H1 (cell line): ENCODE results near the gene SERPING1. TPM values are rescaled to one million over a fixed set of nuclear protein-coding genes. Genes with fewer than 3 reads are reported as not detected.

Experiments used
- BRCA1 ChIP-seq: IDR thresholded peaks from 2 replicates; pipeline ENCODE4 v1.6.1; 2012; ENCODE audit warnings: low read depth, low read length, improper control_type of control experiment
- EP300 ChIP-seq, 2 experiments: IDR thresholded peaks; 1 replicate in 1 of 2; 2 replicates in 1 of 2; pipeline ENCODE4 v1.6.1; 2011 to 2012; ENCODE audit warnings: low read depth in 2 of 2, low read length in 2 of 2, mild to moderate bottlenecking in 2 of 2, borderline replicate concordance in 1 of 2, inconsistent platforms in 1 of 2, moderate library complexity in 1 of 2
- polyA plus RNA-seq, 7 experiments: library from polyadenylated mRNA; depleted of rRNA in 3 of 7; stranded (reverse) in 5 of 7; unstranded in 2 of 7; fragments of >200 nt in 5 of 7; fragments of 200-250 nt in 2 of 7; gene quantifications; 1 replicate in 5 of 7; 2 replicates in 1 of 7; 4 replicates in 1 of 7; pipeline versions ENCODE4 v1.2.1 to v1.2.3, GENCODE V29; 2011 to 2013; ENCODE audit warnings: missing spikeins in 2 of 7, mixed read lengths in 2 of 7
- total RNA-seq: library from RNA; stranded (reverse); fragmentation: NEBNext Ultra II Directional; extraction: Animal tissue kit (Norgen Biotek cat#: 25700); gene quantifications from 2 replicates; pipeline ENCODE4 v1.2.1, GENCODE V29; 2021

SERPING1 gene
- total and polyA plus RNA-seq, 2 of the 8 experiments (the other 6 are each of a cell fraction or from before 2014, with no cell fraction given): 50.9 to 54.8 TPM

GRCh38 chr11:57567515-57568329, 29.8 kb upstream of the SERPING1 start, which contains the start of gene UBE2L6 (continued):
- no peak for TF ChIP-seq BRCA1
- TF ChIP-seq EP300 (IDR thresholded peaks at IDR 0.05; ENCODE audit: borderline replicate concordance in 1 of 2, low read depth in 2 of 2, low read length in 2 of 2): no peak
